Inflammatory macrophage (primary cell): Measurements from ENCODE around the gene TRIAP1.

Experiments
- DNase-seq, 2 donors: peaks; one replicate each; pipeline ENCODE4 v3.0.0-alpha.2; 2020 to 2022

TRIAP1 gene

DNA sequence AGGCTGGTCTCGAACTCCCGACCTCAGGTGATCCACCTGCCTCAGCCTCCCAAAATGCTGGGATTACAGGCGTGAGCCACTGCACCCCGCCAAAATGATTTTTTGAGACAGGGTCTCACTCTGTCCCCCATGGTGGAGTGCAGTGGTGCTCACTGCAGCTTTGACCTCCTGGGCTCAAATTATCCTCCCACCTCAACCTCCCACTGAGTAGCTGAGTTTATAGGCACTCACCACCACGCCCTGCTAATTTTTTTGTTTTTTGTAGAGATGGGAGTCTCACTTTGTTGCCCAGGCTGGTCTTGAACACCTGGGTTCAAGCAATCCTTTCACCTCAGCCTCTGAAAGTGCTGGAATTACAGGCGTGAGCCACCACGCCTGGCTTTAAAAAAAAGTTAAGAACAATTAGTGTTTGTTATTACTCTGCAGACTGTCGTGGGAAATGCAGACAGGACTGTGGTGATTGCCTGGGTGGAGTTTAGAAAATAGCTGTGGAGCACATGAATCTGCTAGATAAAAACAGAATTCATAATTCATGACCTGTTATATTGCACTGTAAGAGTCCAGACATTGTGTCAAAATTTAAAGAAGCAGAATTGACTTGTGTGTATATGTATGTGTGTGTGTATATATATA lies 17.5 kb downstream of the TRIAP1 start:
- no peak for DNase-seq

DNA sequence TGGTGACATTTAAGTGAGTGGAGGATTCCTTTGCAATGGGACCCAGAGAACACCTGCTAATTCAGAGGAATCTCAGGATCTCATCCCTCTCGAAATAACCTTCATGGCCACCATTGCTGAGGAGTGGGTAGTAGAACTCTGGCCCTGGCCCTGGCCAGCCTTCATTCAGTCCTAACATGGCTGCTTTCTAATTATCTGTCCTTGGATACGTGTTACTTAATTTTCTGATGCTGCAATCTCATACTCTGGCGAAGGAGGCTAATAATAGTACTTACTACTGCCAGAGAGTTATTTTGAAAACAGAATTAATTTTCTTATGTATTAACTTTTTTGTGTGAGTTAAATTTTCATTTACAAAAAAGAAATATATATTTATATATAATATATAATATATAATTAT lies 20.4 kb downstream of the TRIAP1 start:
- DNase-seq: no peak

DNA sequence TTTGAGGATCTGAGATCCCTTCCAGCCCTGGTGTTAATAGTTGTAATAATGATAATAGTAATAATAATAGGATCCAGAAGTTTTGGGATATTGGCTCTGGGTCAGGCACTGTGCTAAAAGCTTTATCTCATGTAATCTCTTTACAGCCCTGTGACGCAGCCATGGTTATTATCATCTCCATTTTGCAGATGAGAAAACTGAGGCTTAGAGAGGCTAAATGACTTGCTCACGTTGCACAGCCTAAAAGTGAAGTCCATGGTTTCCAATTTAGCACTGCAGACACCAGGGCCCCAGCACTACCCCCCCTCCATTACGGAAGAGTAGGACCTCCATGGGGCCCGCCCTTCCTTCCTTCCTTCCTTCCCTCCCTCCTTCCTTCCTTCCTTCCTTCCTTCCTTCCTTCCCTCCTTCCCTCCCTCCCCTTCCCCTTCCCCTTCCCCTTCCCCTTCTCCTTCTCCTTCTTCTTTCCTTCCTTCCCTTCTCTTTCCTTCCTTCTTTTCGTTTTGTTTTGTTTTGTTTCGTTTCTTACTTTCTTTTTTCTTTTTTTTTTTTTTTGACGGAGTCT lies 23.2 kb downstream of the TRIAP1 start:
- DNase-seq: no peak

DNA sequence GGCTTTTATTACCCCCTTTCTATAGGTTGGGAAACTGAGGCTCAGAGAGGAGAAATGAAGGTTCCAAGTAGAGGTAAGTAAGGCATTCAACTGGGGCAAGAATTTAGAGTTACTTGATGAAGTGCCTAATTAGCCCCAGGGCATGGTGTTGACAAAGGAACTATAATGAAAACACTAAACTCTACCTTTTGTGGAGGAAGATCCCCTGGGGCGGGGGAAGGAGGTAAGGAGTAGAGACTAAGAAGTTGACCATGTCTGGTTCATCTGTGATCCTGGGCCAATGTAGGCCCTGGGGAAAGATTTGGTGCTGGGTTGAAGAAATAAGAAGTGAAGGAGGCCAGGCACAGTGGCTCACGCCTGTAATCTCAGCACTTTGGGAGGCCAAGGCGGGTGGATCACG lies 24.5 kb downstream of the TRIAP1 start:
- DNase-seq: no peak

DNA sequence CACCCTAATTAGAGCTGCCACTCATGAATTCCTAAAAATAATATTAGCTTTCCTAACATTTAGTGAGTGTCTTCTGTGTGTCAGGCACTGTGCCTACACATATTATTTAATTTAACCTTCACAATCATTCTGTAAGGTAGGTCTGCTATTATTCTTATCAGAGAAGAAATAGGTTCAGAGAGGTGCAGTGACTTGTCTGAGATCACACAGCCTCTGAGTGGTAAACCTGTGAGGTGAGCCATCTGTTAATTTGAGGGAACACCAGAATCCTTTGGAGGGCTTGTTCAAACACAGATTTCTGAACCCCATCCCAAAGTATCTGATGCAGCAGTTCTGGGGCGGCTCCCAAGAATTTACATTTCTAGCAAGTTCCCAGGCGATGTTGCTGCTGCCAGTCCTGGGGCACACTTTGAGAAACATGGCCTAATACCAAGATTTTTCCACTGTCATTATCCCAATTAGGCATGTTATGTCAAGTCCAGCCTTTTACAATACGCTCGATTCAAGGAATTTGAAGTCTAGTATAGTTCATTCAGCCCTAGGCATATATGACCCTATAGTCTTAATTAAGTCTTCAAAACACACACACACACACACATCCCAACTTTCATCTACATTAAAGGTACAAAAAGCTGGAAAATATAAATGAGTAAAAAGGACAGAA lies 28.1 kb downstream of the TRIAP1 start:
- DNase-seq: no peak

DNA sequence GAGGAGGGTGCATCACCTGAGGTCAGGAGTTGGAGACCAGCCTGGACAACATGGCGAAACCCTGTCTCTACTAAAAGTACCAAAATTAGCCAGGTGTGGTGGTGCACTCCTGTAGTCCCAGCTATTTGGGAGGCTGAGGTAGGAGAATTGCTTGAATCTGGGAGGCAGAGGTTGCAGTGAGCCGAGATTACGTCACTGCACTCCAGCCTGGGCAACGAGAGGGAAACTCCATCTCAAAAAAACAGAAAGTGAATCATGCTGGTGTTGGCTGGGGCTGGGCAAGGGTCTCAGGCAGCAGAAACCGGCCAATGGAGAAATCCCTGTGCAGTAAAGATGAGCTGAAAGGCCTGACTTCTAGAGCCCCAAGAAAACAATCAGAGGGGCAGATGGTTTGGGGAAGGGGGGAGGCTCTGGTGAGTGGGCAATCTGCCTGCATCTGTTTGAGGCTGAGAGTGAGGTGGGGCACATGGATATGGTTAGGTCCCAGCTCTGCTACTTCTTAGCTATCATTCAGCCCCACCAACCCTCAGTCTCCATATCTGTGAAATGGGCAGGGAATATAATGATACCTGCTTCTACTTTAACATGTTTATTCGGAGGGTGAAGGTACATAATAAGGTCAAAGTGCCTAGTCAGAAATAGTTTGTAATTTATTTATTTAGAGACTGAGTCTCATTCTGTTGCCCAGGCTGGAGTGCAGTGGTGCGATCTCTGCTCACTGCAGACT lies 29.5 kb downstream of the TRIAP1 start:
- DNase-seq: no peak

DNA sequence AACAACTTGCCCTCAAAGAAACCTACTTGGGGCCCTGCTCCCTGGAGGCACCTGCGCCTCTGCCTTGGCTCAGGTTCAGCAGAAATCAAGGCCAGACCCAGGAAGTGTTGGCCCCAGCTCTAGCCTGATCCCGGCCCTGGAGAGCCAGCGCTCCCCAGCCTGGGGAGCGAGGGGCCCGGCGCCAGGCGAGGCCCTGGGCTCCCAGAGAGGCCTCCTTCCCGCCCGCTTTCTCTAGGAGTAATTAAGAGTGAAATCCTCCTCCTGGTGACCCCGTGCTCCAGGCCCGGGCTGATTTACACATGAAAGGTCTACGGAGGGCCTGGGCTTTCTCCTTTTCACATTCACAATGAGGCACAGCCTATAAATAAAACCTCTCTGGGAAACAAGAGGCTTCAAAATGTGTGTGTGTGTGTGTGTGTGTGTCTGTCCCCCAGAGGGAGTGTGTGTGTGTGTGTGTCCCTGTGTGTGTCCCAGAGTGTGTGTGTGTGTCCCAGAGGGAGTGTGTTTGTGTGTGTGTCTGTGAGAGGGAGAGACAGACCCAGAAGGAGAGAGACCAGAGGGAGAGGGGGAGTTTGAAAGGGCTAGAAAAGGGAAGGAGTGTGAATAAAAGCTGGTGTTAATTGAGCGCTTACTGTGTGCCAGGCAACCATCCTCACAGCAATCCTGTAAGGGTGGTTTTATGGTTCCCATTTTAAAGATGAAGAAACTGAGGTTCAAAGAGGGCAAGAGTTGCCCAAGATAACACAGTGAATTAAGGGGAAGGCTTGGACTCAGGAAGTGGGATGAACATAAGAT lies 32.1 kb downstream of the TRIAP1 start:
- no peak for DNase-seq

DNA sequence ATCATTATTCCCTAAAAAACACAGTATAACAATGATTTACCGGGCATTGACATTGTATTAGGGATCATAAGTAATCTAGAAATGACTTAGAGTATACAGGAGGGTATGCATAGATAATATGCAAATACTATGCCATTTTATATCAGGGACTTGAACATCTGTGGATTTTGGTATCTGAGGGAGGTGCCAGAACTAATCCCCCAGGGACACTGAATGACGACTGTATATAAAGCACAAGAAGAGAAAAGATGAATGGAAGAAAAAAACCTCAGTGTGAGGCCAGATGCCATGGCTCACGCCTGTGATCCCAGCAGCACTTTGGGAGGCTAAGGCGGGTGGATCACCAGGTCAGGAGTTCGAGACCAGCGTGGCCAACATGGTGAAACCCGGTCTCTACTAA lies 33.8 kb downstream of the TRIAP1 start:
- DNase-seq: no peak

DNA sequence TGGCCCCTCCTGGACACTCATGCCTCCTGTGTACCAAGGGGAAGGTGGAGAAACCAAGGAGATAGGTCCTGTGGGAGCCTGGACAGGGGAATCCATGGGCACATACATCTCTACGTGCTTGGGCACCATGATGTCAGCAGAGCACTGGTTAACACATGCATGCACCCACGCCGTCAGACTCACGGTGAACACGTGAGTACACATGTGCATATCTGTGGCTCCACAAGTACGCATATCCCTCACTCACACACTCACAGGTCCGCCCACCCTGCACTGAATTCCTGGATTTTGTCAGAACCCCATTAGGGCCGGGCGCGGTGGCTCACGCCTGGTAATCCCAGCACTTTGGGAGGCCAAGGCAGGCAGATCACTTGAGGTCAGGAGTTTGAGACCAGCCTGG lies 37.4 kb downstream of the TRIAP1 start:
- DNase-seq: no peak

DNA sequence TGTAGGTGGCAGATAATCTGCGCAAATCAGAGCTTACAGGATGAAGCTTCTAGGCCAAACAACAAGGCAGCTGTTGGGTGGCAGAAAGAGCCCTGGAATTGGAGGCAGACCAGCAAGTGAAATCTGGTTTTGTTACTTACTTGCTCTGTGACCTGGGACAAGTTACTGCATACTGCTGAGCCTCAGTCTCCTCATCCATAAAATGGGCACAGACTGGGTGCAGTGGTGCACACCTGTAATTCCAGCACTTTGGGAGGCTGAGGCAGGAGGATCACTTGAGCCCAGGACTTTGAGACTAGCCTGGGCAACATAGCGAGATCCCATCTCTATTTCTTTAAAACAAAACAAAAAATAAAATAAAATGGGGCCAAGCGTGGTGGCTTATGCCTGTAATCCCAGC lies 39.6 kb downstream of the TRIAP1 start:
- no peak for DNase-seq

DNA sequence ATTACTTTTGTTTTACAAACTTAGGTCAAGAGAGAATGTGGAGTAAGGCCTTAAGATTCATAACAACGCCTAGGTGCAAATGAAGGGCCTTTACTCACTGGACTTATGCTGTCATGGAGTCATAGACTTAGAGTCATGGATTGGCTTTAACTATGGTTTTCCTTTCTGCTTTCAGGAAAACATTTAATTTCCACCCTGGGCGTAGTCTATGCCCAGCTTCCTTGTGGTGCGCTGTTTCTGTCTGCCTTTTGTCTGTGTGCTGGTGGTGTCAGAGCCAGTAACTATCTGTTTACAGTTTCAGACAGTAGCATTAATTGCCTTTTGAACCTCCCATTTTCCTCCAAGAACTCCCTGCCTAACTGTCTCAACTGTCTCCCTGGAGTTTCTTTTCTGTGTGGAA lies 40.1 kb downstream of the TRIAP1 start:
- no peak for DNase-seq

DNA sequence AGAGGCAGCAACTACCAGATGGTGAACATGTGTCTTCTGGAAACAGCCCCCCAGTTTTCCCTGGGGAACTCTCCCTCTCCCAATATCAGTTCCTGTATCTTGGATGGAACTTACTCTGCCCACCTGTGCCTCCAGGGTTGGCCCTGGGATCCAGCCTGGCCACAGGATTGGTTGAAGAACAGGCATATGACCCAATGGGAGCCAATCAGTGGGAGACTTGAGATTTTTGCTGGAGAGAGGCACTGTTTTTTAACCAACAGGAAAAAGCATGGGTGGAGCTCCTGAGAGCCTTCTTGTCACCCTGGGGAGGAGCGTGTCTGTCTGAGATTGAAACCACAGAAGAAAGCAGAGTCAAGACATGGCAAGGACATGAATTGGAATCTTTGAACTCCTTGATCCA lies 41.9 kb downstream of the TRIAP1 start:
- no peak for DNase-seq

DNA sequence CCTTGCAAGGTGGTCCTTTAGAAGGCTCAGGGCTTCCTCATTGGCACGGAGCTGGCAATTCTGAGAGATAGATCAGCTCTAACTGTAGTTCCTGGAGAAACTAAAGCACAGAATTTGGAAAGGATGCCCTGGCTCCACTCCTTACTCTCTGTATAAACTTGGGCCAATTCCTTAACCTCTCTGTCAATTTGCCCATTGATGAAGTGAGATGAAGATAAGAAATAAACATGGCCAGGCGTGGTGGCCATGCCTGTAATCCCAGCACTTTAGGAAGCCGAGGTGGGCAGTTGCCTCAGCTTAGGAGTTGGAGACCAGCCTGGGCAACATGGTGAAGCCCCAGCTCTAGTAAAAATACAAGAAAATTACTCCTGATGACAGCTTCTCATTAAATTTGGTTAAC lies 42.3 kb downstream of the TRIAP1 start:
- no peak for DNase-seq

DNA sequence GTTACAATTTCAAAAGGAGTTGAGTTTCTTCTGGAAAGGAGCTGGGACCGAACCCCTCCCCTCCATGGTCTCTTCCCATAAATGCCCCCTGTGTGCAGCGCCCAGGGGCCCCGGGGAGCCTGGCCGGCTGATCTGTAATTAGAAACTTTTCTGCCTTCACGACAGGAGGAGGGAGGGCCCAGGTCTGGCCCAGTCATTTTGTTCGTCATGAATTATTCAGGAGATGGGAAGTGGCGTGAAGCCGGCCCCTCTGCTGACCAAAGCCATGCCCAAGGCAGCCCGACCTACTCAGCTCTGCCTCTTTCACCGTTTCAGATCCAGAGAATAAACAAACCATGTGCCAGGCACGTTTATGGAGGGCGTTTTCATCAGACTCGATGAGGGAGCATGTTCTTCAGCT lies 44.0 kb downstream of the TRIAP1 start:
- DNase-seq: no peak

DNA sequence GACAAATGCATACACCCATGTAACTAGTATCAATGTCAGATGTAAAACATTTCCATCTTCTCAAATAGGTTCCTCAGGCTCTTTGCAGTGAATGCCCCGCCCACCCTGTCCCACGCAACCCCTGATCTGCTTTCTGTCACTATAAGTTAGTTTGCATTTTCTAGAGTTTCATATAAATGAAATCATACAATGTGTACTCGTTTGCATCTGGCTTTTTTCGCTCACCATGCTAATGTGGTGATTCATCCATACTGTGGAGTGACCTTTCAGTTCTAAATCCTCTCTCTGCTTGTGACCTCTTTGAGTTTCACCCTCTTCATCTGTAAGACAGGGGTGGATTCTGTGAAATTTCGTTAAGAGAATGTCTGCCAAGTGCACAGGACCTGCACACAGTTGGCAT lies 46.7 kb downstream of the TRIAP1 start:
- no peak for DNase-seq

DNA sequence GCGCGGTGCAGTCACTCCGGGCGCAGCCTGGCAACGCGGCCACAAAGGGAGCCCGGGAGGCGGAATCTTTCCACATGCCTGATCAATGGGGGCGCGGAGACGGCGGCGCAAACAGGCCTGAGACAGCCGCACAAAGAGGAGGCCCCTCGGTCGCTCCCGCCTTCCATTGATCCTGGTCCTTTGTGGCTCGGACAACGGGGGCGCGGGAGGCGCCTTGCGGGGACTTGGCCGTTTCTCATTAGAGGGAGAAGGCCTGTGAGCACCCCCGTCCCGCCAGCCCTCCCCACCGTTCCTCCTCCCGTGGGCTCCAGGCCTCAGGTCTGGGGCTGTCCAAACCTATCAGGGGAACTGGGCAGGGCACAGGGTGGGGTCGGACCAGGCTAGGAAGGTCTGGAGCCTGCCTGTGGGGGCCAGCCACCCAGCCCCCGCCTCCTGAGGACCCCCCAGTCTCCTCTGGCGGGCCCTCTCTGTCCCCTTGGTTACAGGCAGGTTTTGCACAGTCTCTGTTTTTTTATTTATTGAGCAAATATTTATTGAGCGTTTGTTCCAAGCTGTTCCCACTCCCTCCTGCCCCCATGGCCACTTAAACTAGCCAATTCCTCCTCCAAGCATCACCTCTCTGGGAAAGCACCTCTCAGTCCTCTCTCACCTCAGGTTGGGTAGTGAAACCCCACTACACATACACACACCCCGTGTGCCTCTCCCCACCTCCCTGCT lies 48.2 kb downstream of the TRIAP1 start:
- DNase-seq: no peak

DNA sequence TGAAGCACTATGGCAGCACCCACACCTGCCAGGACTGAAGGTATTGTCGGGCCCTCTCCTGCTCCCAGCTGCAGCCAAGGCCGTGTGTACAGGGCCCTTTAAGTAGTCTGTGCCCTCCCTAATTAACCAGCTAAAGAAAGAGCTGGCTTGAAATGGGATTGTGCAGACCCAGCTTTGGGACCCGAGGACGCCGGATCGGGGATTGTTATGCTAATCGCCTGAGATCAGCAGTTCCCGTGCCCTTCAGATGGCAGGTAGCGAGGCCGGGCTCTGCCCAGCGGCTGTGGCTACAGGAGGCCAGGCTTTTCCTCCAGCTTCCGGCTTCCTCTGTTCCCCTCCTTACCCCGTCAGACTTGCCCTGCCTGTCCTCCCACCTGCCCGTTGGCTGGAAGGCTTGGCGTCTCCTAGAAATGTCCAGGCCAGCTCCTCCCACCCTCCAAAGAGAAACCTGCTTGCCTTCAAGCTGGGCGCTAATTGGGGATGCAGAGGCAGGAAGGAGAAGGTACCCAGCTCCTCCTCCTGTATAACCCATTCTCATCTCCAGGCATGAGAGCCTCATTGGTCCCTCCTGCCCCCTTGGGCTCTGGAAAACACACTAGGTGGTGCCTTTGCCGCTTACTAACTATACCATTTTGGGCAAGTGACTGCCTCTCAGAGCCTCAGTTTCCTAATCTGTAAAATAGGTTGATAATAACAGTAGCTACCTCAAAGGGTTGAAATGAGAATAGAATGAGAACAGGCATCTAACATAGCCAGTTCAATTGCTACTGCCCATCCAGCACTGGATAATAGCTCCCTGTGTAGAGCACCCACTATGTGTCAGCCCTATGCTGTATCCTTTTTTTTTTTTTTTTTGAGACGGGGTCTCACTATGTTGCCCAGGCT lies 51.5 kb downstream of the TRIAP1 start:
- DNase-seq: no peak
